Stimulated activated CD4-positive, alpha-beta T cell treated with anti-CD3 and anti-CD28 coated beads, Interleukin-1b, Interleukin-23, amount 100 ng/mL, for 1 hour (primary cell): ENCODE results near the gene UBASH3B.

Source experiments
- DNase-seq, 2 donors: peaks; one replicate each; pipeline ENCODE4 v3.0.0-alpha.2; 2020; ENCODE audit warnings: low read depth in 2 of 2

UBASH3B gene

GRCh38 chr11:122646549-122647340, 8.8 kb upstream of the UBASH3B start:
- no peak for DNase-seq

DNA sequence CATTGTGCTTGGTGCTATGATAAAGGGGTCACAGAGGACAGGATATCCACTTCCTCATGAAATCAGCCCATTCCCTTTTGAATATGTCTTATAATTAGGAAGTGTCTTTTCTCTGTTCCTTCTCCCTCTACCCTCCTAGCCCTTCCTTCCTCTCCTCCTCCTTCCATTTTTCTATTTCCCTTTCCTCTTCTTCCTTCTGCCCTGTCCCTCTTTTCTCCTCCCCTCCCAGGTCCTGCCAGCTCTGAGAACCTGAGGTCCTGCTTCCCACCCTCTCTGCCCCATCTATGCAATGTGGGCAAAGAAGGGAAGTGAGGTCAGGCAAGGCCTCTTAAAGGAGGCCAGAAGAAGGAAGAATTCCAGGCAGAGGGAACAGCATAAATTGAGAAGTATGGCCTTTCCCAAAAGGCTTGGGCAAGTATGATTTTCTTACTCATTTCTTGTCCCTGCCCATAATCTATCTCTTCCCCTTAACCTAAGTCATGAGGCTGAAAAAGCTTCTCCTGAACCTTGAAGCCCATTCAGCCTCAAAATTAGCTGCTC, 7.7 kb upstream of the UBASH3B start:
- DNase-seq: no peak

DNA sequence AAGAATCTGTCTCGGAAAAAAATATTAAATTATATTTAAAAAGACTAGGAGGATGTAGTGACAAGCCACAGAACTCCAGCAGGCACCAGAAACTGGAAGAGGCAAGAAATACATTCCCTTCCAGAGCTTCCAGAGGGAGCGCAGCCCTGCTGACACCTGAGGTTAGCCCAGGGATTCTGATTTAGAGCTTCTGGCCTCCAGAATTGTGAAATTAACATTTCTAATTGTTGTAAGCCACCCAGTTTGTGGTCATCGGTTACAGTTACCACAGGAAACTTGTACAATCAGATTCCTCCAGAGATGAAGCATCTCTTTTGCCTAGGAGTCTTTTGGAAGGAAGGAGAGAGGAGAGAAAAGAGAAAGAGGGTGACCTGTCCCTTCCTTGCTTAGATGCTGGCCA, 6.4 kb upstream of the UBASH3B start:
- DNase-seq: no peak

GRCh38 chr11:122650619-122651018, 4.9 kb upstream of the UBASH3B start:
- DNase-seq: no peak

- no peak for DNase-seq
Observed at GRCh38 chr11:122652495-122652894, 3.0 kb upstream of the UBASH3B start.

- no peak for DNase-seq
Observed at GRCh38 chr11:122653916-122654585, 1.5 kb upstream of the UBASH3B start.

GRCh38 chr11:122656073-122656630, 630 bp downstream of the UBASH3B start:
- DNase-seq: peak in 1 of 2 donors; percentile 23

GRCh38 chr11:122656631-122657101, 1.1 kb downstream of the UBASH3B start:
- DNase-seq: peak in 1 of 2 donors; percentile 13

DNA sequence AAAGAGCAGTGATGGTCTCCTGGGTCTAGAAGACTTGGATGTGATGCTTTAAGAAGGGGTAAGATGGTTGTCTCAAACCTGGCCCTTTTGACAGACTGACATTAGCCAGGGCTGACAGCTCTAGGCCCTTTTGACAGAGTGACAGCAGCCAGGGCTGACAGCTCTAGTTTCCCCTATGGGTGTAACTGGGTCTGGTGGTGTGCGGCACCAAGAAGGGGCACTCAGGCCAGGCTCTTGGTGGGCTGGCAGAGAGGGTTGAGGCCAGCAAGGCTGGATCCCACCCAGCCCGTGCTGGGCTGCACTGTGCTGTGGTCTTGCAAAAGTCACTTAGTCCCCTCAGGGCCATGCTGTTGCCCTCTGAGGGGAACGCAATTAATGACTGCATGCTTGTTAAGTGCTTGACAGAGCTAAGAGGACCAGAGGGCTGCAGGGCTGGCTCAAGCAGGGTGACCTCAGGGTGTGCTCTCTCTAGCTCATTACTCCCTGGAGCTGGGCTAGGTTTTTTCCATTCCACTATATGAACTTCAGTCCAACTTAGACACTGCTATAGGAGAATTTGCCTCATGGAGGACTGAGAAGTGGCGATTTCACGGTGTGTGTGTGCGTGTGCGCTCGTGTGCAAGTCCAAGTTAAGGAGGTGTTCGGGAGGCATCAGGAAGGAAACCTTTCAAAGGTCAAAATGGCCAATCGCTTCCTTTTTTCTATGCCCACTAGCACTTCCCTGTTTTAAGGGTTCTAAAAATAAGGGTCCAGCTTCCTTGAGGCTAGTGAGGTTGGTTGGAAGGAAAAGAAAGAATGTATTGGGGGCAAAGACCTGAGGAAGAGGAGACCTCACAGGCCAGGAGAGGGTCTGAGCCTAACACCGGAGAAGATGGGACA, 4.4 kb downstream of the UBASH3B start:
- DNase-seq: no peak

DNA sequence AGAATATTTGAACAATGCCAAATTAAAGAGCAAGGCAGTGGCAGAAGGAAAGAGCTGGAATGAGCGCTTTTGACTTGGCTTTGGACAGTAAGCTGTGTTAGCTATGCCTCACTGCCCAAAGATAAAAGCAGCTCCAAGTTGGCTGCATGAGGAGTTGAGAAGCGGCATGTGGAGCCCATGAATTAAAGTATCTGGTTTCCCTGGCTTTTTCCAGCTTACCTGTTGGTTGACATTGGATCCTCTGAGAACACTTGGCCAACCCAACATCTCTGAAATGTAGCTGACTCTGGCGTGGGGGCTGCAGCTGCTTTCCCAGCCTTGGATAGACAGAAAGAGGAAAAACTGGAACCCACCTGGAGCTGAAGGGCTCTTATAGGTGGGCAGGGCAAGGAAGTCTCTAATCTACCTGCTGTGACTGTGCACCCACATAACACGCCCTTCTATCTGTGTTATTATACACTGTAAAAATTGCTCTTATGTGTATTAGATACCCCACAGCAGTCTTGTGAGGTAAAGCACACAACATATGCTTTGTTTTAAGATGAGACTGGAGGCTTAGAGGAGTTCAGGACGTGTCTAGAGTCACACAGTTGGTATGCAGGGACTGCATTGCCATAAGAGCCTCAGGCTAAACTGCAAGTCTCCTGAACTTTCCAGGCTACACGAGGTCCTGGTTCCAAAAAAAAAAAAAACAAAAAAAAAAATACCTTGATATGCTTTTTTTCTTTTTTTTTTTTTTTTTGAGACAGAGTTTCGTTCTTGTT, 5.8 kb downstream of the UBASH3B start:
- no peak for DNase-seq

DNA sequence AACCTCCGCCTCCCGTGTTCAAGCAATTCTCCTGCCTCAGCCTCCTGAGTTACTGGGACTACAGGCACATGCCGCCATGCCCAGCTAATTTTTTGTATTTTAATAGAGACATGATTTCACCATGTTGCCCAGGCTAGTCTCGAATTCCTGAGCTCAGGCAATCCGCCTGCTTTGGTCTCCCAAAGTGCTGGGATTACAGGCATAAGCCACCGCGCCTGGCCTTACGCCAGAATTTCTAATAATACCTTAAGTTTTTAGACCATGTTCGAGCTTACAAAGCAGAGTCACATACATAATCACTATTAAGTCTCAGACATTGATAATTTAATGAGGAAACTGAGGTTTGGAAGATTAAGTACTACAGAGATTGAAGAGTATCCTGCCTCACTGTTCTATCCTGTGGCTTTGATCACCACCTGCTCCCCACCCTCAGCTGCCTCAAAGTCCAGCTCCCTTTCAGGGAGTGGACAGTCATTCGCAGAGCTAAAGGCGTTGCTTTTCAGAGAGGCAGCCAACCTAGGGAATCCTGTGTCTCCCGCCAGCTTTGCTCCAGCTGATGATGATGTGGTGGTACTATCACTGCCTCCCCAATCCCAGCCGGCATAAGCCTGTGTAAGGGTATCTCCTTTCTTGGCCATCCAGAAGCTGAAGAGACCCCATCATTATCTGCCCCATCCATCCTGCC, 7.7 kb downstream of the UBASH3B start:
- DNase-seq: no peak

DNA sequence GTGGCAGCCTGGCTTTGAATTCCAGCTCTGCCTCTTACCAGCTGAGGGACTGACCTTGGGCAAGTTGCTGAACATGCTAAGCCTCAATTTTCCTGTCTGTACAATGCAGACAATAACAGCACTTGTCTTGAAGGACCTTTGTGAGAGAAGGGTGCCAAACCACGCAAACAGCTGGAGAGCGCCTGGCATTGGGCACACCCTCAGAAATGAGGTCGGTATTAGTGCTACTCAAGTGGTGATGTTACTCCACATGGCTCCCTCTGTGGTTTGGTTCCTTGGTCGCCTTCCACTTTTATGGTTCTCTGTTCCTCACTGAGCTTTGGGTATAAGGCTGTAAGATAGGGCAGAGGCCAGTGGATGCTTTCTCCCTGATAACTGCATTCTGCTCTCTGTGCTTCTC, 8.2 kb downstream of the UBASH3B start:
- no peak for DNase-seq

DNA sequence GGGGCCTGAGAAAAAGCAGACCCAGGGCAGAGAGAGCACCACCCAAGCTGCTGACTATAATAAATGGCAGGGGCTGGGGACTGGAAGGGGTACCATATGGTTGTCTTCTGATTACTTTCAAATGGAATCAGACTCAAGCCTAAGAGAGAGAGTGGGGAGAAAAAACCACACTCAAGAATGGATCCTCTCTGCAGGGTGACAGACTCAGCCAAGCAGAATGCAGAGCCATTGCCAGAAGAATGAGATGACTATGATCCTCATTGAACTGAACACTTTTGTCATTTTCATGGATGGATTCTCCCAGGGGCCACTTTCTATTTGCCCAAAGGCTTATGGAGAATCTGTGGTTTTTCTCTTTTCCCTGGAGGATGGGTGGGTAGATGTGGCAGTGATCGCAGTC, 8.7 kb downstream of the UBASH3B start:
- DNase-seq: no peak

GRCh38 chr11:122665861-122666260, 10.3 kb downstream of the UBASH3B start:
- DNase-seq: no peak

- no peak for DNase-seq
Observed at GRCh38 chr11:122666743-122667142, 11.2 kb downstream of the UBASH3B start.

GRCh38 chr11:122668562-122669090, 13.1 kb downstream of the UBASH3B start:
- no peak for DNase-seq

DNA sequence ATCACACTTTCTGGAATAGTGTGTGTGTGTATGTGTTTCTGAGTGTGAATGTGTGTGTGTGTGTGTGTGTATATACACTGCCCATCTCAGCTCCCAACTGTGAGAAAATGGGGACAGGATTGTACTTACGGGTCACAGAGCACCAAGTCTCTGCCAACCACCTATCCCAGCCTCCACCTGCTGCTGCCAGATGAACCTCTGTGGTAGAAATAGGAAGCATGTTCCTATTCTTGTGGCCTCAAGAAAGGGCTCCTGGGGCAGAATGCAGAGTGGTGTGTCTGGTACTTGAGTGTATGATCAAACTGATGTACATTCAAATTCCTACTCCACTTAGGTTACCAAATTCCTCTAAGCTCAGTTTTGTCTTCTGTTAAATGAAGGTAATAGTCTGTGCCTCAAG, 14.6 kb downstream of the UBASH3B start:
- DNase-seq: no peak

DNA sequence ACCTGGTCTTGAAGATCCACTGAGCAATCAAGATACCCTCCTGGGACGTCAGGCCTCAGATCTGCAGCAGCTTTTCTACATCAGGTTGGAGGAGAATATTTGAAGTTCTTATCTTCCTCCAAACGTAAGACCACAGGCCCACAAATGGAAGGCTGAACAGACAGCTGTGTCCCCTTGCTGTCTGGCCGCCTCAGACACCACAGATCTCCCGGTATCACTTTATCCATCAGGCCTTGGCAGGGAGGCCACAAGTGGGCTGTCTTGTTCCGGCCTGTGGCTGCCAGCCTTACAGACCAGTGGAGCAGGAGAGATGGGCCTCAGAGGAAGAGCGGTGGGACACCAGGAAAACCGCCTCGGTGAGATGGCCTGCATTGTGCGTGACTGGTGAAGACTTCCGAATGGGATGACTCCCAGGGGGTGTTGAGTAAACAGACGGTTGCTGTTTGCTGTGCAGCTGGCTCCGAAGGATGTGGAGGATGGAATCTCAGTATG, 15.9 kb downstream of the UBASH3B start:
- DNase-seq: no peak

- no peak for DNase-seq
Observed at GRCh38 chr11:122672892-122673291, 17.4 kb downstream of the UBASH3B start.

DNA sequence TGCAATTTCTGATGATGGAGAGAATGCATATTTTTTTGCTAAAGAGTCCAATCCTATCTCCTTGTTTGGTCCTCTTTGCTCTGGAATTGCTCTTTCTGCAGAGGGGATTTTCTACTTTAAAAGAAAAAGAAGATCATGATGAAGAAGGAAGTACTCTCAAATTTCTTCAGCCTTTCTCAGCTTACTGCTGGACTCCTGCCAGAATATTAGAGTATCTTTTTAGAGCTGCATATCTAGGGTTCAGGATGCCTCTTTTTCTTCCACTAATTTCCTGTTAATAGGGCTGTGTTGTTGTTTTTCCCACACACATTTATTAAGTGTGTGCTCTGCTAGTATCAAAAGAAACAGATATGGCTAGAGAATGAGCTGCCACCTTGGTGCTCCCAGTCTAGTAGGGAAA, 18.2 kb downstream of the UBASH3B start:
- no peak for DNase-seq
